ENCODE measurements around the gene PLA1A. TPM values are rescaled to one million over a fixed set of nuclear protein-coding genes. Genes with fewer than 3 reads are reported as not detected.

The PLA1A gene
- total and polyA plus RNA-seq, 2 donors (not counting 3 experiments of a cell fraction or from before 2014, with no cell fraction given) = 0.07 TPM; not detected in 1

- ChIA-PET POLR2A (no interaction called here), CTCF (no interaction called here)
- Histone ChIP-seq H3K9me3 (replicated peaks; ENCODE audit: control insufficient read depth, insufficient read depth, low read length) (no peaks in the 10 kb centered on the region), H3K4me1 (ENCODE audit: control insufficient read depth, extremely low read depth, insufficient read depth, low read length) (peaks cover 20% of the 10 kb centered on the region), H3K36me3 (ENCODE audit: control insufficient read depth in 2 of 2, extremely low read depth in 1 of 2, insufficient read depth in 2 of 2, low read length in 2 of 2) (no peaks in the 10 kb centered on the region), H3K4me3 (replicated peaks in 1 of 3; ENCODE audit: insufficient read depth in 1 of 3, low read depth in 1 of 3, low read length in 3 of 3) (no peak overlapping the region), H4K20me1 (replicated peaks; ENCODE audit: control insufficient read depth, extremely low read depth, insufficient read depth, low read length) (no peaks in the 10 kb centered on the region), H3K27ac (ENCODE audit: insufficient read depth, low read depth, low read length) (no peak overlapping the region), H2AFZ (ENCODE audit: low read depth, low read length) (no peak overlapping the region), H3K9me1 (replicated peaks; ENCODE audit: control insufficient read depth, extremely low read depth, insufficient read depth, low read length) (no peaks in the 10 kb centered on the region), H3K4me2 (ENCODE audit: insufficient read depth, low read length) (no peak overlapping the region), H3K79me2 (ENCODE audit: control insufficient read depth, insufficient read depth, low read length) (no peaks in the 10 kb centered on the region), H3K27me3 (ENCODE audit: control insufficient read depth in 2 of 2, insufficient read depth in 2 of 2, low read length in 2 of 2) (no peaks in the 10 kb centered on the region), H3K9ac (replicated peaks; ENCODE audit: extremely low read depth, insufficient read depth, low read length) (no peak overlapping the region)
- intact Hi-C loops (cut with micrococcal nuclease) (no loop called here), dilution Hi-C loops (cut with MboI; ENCODE audit: extremely low pct_ligation_motif_present, low sequenced_read_pairs) (no loop called here)
- BruUV-seq (replicated peaks) = no TSS peak
- FAIRE-seq (no peak), DNase-seq (ENCODE audit: low read depth, low spot score) (peak; percentile 30)
- TF ChIP-seq MAX (IDR thresholded peaks at IDR 0.05; ENCODE audit: insufficient read depth, insufficient read length) = no peak
- TF ChIP-seq, protein P1, sequence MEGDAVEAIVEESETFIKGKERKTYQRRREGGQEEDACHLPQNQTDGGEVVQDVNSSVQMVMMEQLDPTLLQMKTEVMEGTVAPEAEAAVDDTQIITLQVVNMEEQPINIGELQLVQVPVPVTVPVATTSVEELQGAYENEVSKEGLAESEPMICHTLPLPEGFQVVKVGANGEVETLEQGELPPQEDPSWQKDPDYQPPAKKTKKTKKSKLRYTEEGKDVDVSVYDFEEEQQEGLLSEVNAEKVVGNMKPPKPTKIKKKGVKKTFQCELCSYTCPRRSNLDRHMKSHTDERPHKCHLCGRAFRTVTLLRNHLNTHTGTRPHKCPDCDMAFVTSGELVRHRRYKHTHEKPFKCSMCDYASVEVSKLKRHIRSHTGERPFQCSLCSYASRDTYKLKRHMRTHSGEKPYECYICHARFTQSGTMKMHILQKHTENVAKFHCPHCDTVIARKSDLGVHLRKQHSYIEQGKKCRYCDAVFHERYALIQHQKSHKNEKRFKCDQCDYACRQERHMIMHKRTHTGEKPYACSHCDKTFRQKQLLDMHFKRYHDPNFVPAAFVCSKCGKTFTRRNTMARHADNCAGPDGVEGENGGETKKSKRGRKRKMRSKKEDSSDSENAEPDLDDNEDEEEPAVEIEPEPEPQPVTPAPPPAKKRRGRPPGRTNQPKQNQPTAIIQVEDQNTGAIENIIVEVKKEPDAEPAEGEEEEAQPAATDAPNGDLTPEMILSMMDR (IDR thresholded peaks at IDR 0.05; ENCODE audit: extremely low read depth in 1 of 2, insufficient read depth in 1 of 2, low read depth in 1 of 2, low read length in 2 of 2) = no peak
- no peak for TF ChIP-seq POLR2A (IDR thresholded peaks at IDR 0.05; ENCODE audit: low read depth, low read length)
- TF ChIP-seq MYC (IDR thresholded peaks at IDR 0.05; ENCODE audit: low read depth, low read length) = no peak
- TF ChIP-seq FOS (IDR thresholded peaks at IDR 0.05; ENCODE audit: borderline replicate concordance, insufficient read depth, low read length) = no peak
- TF ChIP-seq GATA2 (IDR thresholded peaks at IDR 0.05; ENCODE audit: insufficient read depth, insufficient read length, low read depth, low read length) = no peak
- no peak for TF ChIP-seq EZH2 (IDR thresholded peaks at IDR 0.05; ENCODE audit: borderline replicate concordance, low read depth, low read length, severe bottlenecking)
- no peak for TF ChIP-seq JUN (IDR thresholded peaks at IDR 0.05; ENCODE audit: borderline replicate concordance, insufficient read depth, insufficient read length, low read depth)
- TF ChIP-seq POLR2AphosphoS5 (IDR thresholded peaks at IDR 0.05; ENCODE audit: insufficient read depth, low read depth, low read length) = no peak
These were observed 31.2 kb downstream of the PLA1A start for GRCh38 chr3:119628816-119629445.

All from endothelial cell of umbilical vein (primary cell).